Measurements from ENCODE around the gene CACNA1G.

The CACNA1G gene

GRCh38 chr17:50618300-50618699 is 57.8 kb downstream of the CACNA1G start:
- DNase-seq = no peak

GRCh38 chr17:50618941-50619340 is 58.4 kb downstream of the CACNA1G start:
- DNase-seq = no peak

DNA sequence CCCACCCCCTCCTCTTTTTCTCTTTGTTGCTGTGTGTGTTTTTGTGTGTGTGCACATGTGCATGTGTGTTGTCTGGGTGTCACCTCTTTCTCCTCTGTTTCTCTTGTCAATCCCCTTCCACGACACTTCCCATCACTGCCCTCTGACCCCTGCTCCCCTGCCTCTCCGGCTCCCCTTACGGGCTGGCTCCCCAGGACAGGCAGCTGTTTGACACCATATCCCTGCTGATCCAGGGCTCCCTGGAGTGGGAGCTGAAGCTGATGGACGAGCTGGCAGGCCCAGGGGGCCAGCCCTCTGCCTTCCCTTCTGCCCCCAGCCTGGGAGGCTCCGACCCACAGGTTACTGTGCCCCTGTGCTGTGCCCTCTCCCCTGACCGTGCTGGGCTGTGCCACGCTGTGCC is 59.0 kb downstream of the CACNA1G start:
- no peak for DNase-seq

DNA sequence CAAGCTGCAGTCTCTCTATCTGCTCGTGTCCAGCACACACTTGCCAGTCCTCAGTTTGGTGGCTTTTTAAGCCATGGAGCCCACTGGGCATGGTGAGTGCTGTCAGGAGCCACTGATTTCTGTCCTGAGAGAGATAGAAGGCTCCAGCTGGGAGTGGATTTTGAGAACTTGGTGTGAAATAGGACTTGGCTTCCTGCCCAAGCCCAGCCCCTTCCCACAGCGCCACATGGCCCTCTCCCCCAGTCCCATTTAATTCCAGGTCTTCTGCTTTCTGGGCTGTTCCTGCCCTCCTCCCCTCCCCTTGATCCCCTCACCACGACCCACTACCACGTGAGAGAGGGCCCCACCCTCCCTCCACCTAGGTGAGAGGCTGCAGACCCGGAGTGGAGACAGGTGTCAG is 59.7 kb downstream of the CACNA1G start:
- DNase-seq = no peak

DNA sequence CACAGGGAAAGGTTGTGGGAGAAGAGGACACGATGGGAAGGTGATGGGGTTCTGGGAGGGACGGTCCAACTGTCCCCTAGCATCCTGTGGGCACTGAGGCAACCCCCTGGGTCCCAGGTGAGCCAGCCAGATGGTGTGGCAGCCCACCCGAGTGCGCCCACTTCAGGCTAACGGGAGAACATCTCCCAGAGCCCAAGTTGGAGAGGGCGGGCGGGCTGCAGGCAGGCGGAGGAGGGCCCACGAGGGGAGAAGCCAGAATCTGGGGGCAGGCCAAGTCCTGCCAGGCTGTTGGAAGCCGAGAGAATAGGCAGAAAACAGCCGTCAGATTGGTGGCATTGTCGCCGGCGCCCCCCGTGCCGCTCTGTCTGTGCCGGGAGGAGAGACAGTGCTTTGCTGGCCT is 60.3 kb downstream of the CACNA1G start:
- no peak for DNase-seq

GRCh38 chr17:50621574-50622031 is 61.1 kb downstream of the CACNA1G start:
- no peak for DNase-seq

GRCh38 chr17:50624321-50624934 is 63.9 kb downstream of the CACNA1G start:
- no peak for DNase-seq

- DNase-seq = no peak
These were observed 64.7 kb downstream of the CACNA1G start for GRCh38 chr17:50625032-50625871.

GRCh38 chr17:50626037-50626574 is 65.6 kb downstream of the CACNA1G start:
- DNase-seq = no peak

- DNase-seq = no peak
These were observed 66.7 kb downstream of the CACNA1G start for GRCh38 chr17:50627036-50627781.

DNA sequence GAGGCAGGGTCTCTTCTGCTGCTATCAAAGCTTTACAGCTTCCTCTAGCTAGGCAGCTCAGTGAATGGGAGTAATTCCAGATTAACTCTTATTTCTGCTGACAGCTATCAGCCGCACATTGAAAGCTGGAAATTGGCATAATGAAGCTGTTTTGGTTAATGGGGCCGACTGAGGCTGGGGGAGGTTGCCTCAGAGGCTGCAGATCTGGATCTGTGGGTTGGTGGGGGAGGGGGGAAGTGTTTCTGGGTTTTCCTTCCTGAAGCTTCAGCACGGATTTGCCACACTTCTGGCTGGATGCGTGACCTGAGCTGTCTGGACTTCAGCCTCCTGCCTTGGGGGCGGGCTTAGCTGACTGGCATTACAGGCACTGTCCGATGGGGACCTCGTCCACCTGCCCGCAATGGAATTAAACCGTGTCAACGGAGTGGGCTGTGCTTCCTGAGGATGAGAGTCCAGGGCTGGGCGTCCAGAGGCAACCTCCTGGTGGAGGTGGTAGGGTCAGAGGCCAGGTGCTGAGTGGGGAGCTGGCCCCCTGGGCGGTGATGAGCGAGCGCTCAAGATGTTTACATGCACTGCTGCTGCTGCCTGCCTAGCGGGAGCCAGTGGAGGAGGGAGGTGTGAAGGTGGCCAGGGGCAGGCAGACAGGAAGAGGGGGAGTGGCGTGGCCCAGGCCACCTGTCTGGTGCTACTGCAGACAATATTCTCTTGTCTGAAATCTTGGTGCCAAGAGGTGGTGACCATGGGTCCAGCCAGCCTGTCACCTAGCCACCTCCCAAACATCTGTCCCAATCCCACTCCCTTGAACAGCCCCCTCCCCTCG is 67.5 kb downstream of the CACNA1G start:
- DNase-seq = peak; percentile 12

DNA sequence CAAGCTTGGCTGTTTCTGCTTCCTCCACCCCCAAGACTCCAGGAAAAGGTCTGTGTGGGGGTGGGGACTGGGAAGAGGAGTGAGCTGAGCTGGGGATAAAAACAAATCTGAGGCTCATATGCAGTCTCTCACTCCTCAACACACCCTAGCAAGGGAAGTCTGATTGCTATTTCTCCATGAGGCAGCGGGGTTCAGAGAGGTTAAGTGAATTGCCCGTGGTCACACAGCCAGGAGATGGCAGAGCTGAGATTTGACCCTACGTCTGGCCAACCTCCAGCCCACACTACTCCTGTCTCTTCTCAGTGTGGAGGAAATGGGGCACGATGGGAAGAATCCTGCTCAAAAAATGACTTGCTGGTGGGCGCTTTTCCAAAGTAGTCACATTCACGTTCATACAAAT is 69.4 kb downstream of the CACNA1G start:
- DNase-seq = no peak

GRCh38 chr17:50630524-50631194 is 70.1 kb downstream of the CACNA1G start:
- DNase-seq = no peak

DNA sequence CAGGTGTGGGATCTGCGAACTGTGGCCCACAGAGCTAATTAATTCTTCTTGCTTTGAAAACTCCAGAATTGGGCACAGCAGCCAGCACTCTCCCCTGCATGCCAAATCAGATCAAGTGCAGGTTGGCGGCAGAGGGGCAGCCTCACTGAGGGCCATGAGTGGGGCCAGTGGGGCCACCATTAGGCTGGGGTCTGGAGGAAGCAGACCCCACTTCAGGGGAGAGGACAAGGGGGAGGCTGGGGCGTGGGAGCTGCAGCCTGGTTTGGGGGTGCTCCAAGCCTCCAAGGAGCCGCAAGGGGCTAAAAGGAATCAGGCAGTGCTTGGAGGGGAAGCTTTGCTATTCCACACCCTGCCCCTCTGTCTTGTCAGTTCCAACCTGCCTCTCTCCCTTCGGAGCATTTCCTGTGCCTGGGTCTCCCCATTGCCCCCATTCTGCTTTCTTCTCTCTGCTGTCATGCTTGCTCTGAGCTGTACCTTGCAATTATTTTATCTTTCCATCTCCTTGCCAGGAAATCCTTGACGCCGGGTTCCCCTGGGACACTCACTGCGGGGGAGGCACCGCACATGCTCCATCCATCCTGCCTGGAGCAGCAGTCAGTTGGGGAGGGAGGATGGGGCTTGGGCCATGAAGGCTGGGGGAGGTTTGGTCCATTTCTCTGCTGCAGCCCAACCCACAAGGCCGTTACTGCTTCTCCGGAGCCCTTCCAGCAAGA is 70.8 kb downstream of the CACNA1G start:
- no peak for DNase-seq

- no peak for DNase-seq
These were observed 71.5 kb downstream of the CACNA1G start for GRCh38 chr17:50631908-50632571.

GRCh38 chr17:50632637-50633036 is 72.1 kb downstream of the CACNA1G start:
- DNase-seq = no peak

DNA sequence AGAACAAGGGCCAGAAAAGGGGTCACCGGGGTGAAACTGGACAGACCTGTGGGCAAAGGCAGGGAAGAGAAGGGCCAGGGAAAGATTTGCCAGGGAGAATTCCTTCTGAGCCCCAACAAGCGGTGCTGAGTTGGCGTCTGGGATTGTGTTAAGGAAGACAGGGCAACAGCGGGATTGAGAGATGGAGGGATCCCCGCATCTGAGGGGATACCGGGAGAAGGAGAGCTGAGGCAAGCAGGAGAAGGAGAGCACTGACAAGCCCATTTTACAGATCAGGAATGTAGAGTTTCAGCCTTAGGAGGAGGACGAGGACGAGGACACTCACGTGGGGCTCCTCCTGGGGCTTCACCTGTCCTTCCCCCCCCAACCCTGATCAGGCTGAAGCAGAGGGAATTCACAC is 73.2 kb downstream of the CACNA1G start:
- DNase-seq = no peak

DNA sequence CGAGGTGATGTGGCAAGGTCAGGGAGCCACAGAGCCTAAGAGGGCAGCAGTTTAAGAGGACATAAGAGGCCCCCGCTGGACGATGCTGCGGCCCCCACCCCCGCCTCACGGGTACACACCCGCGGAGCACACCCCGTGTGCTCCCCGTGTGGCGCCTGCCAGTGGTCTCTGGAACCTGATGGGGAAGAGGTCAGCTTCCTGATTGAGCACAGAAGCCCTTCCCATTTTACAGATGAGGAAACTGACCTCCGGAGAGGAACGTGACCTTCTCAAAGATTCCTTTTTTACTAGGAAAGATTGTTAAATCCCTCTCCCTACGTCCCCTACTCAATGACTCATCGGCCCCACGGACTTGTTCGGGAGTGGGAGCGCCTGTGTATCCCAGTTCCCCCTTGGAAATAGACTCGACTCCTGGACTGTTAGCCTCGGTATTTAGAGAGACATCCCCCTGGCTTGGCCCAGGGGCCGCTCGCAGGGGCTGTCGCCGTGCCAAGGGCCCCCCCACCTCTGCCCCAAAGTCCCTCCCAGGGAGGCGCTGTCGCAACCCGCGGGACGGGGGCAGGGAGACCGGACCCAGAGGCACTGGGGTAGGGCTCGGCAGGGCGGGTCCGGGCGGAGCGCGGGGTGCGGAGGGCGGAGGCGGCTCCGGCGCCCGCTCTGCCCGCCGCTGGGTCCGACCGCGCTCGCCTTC is 73.9 kb downstream of the CACNA1G start, which contains the start of gene ABCC3:
Gene ABCC3, plus strand, starts transcription at position 658 of the 691 bp plus-strand sequence. CDS start 56 bp downstream, outside the sequence.
- no peak for DNase-seq

DNA sequence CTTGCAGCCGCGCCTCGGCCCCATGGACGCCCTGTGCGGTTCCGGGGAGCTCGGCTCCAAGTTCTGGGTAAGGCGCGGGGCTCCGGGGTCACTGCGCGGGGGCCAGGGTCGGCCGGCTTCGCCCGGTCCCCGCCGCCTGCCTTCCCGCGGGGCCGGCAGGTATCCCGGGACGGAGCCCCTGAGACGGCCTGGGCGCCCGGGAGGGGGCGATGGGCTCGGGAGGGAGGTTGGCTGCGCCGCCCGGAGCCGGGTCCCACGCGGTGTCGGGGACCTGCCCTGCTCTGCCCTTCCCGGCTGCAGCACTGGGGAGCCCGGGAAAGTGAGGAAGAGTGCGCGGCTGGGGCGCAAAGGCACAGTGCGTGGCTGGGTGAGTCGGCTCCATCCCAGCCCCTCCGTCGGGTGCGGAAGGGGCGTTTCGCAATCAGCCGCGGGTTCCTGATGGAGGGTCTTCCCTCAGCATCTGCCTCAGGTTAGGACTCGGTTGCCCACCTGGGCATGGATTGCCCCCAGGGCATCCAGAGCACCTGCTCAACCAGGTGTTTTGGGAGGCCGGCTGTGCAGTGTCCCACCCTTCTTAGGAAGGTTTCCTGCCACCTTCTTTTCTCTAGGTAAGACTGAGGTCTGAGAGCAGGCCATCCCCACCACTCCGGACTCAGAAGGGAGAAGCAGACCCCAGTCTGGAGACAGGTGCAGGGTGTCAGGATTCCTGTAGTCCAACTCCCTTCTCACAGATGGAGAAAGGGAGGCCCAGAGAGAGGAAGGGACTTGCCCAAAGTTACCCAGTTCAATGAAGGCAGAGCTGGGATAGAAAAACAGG is 74.6 kb downstream of the CACNA1G start:
- no peak for DNase-seq

Data from NCI-H1417 treated with DMSO at 0.1 percent for 48 hours (cell line).